K562 (cell line): Measurements from ENCODE around the gene WDR91. TPM values are rescaled to one million over a fixed set of nuclear protein-coding genes. Genes with fewer than 3 reads are reported as not detected.
A peak's percentile ranks its signal among the peaks of the same experiment; 100 is the strongest.

ENCODE experiments used
- DACH1 ChIP-seq: fragments of 450-650 bp; IDR thresholded peaks from 2 replicates; pipeline ENCODE4 v1.6.1; 2018; ENCODE audit not compliant: partially characterized antibody
- DLX4 ChIP-seq: fragments of 250-450 bp; sonication (Bioruptor Pico); IDR thresholded peaks from 2 replicates; pipeline ENCODE4 v1.6.1; 2021; ENCODE audit warnings: mild to moderate bottlenecking
- GMEB1 ChIP-seq: fragments of 250-450 bp; sonication (Bioruptor Pico); IDR thresholded peaks from 2 replicates; pipeline ENCODE4 v1.4.0; 2020; ENCODE audit warnings: mild to moderate bottlenecking
- PRDM10 ChIP-seq: fragments of 450-650 bp; IDR thresholded peaks from 2 replicates; pipeline ENCODE4 v1.6.1; 2018; ENCODE audit not compliant: partially characterized antibody
- RREB1 ChIP-seq: fragments of 250-450 bp; sonication (Bioruptor Pico); IDR thresholded peaks from 2 replicates; pipeline ENCODE4 v1.4.0; 2020
- SMAD1 ChIP-seq: fragments of 150-350 bp; IDR thresholded peaks from 2 replicates; pipeline ENCODE4 v1.6.1; 2014; ENCODE audit warnings: low read length, low read depth; ENCODE audit not compliant: partially characterized antibody
- TAL1 ChIP-seq: fragments of 450-650 bp; IDR thresholded peaks from 2 replicates; pipeline ENCODE4 v1.6.1; 2016; ENCODE audit warnings: mild to moderate bottlenecking
- TRIM25 ChIP-seq: fragments of 450-650 bp; IDR thresholded peaks from 2 replicates; pipeline ENCODE4 v1.7.0; 2016; ENCODE audit warnings: borderline replicate concordance
- ZNF217 ChIP-seq: sonication (generic); formaldehyde crosslinking; IDR thresholded peaks from 2 replicates; pipeline ENCODE4 v1.8.0; 2022; ENCODE audit warnings: mild to moderate bottlenecking, missing genetic modification reagents
- ZNF644 ChIP-seq: fragments of 200-800 bp; sonication (Bioruptor generic); IDR thresholded peaks from 2 replicates; pipeline ENCODE4 v1.6.1; 2016; ENCODE audit warnings: low read depth, missing genetic modification characterization, missing compliant biosample characterization
- polyA plus RNA-seq, 8 experiments: library from polyadenylated mRNA; depleted of rRNA in 4 of 8; stranded (reverse) in 5 of 8; unstranded in 3 of 8; fragments of >200 nt; fragmentation: Nextera tagmentation in 2 of 8; fragmentation: Illumina TruSeq in 1 of 8; extraction: Ambion mirVana in 2 of 8; extraction: Trizol in 1 of 8; gene quantifications; 2 replicates each; pipeline versions ENCODE4 v1.2.1 to v1.2.3, GENCODE V29; 2011 to 2014; ENCODE audit warnings: inconsistent platforms in 1 of 8, missing spikeins in 1 of 8
- total RNA-seq, 7 experiments: library from RNA; depleted of rRNA in 6 of 7; stranded (reverse); fragments of >200 nt in 6 of 7; fragmentation: Illumina TruSeq in 2 of 7; extraction: Trizol in 2 of 7; gene quantifications; 2 replicates each; pipeline versions ENCODE4 v1.2.1 to v1.2.3, GENCODE V29; 2011 to 2021; ENCODE audit warnings: low replicate concordance in 1 of 7

The WDR91 gene
- total and polyA plus RNA-seq, 9 of the 15 experiments (the other 6 are each of a cell fraction or from before 2014, with no cell fraction given), result 1.9 to 18.2 (median 9.8) TPM

- TF ChIP-seq PRDM10 (peak; percentile 95), DACH1 (peak; percentile 66), TRIM25 (no peak), RREB1 (CRISPR knock-in tag) (peak; percentile 95), SMAD1 (peak; percentile 80), DLX4 (CRISPR knock-in tag) (no peak), TAL1 (0 out of 2 replicates have a peak, but pooled peaks have one; percentile 5), GMEB1 (CRISPR knock-in tag) (no peak; the same call in none of the 2 replicates), ZNF217 (CRISPR knock-in tag) (no peak), ZNF644 (tag) (peak; percentile 25; the same call in 1 of the 2 replicates)
These were observed 40.9 kb downstream of the WDR91 start, which contains the start of gene CYREN (continued) for GRCh38 chr7:135170274-135170997.
